ENCODE measurements around the gene TARP.

The TARP gene

GRCh38 chr7:38291650-38292049, 18.2 kb upstream of the TARP start:
- intact Hi-C loops (cut with DNase I), result no loop called here

GRCh38 chr7:38291117-38291647, 17.7 kb upstream of the TARP start:
- intact Hi-C loops (cut with DNase I), result no loop called here
- DNase-seq (ENCODE audit: extremely low spot score in 2 of 2), result no peak
- Histone ChIP-seq H3K27me3 (no peaks in the 10 kb centered on the region), H3K27ac (no peak overlapping the region), H3K4me3 (no peak overlapping the region), H3K4me1 (no peaks in the 10 kb centered on the region), H3K9me3 (no peaks in the 10 kb centered on the region), H3K36me3 (no peaks in the 10 kb centered on the region)
- no peak for TF ChIP-seq POLR2AphosphoS5 (IDR thresholded peaks at IDR 0.05; ENCODE audit: insufficient read depth in 1 of 2, low read depth in 1 of 2)
- no peak for TF ChIP-seq POLR2A (IDR thresholded peaks at IDR 0.05)
- no peak for TF ChIP-seq CTCF (IDR thresholded peaks at IDR 0.05)

More at GRCh38 chr7:38291650-38292049, 18.2 kb upstream of the TARP start:
- TF ChIP-seq POLR2AphosphoS5 (IDR thresholded peaks at IDR 0.05; ENCODE audit: insufficient read depth in 1 of 2, low read depth in 1 of 2) (no peak), CTCF (IDR thresholded peaks at IDR 0.05) (no peak), POLR2A (IDR thresholded peaks at IDR 0.05) (no peak)
- Histone ChIP-seq H3K27ac (no peak overlapping the region), H3K4me1 (no peaks in the 10 kb centered on the region), H3K27me3 (no peaks in the 10 kb centered on the region), H3K36me3 (no peaks in the 10 kb centered on the region), H3K9me3 (no peaks in the 10 kb centered on the region), H3K4me3 (no peak overlapping the region)
- DNase-seq (ENCODE audit: extremely low spot score in 2 of 2), result no peak

- peaks cover 8% of the 10 kb centered on the region for H3K4me1 ChIP-seq
- TF ChIP-seq POLR2AphosphoS5 (IDR thresholded peaks at IDR 0.05; ENCODE audit: insufficient read depth in 1 of 2, low read depth in 1 of 2) (no peak), POLR2A (IDR thresholded peaks at IDR 0.05) (no peak), CTCF (IDR thresholded peaks at IDR 0.05) (no peak)
- intact Hi-C loops (cut with DNase I), result no loop called here
- H3K27me3 ChIP-seq, result no peaks in the 10 kb centered on the region
- H3K4me3 ChIP-seq, result no peak overlapping the region
- no peaks in the 10 kb centered on the region for H3K36me3 ChIP-seq
- no peak for DNase-seq (ENCODE audit: extremely low spot score in 2 of 2)
- no peaks in the 10 kb centered on the region for H3K9me3 ChIP-seq
- no peak overlapping the region for H3K27ac ChIP-seq
These were observed 11.1 kb upstream of the TARP start for GRCh38 chr7:38284553-38284952.

- H3K4me3 ChIP-seq, result no peak overlapping the region
- H3K36me3 ChIP-seq, result no peaks in the 10 kb centered on the region
- TF ChIP-seq POLR2AphosphoS5 (IDR thresholded peaks at IDR 0.05; ENCODE audit: insufficient read depth in 1 of 2, low read depth in 1 of 2) (no peak), CTCF (IDR thresholded peaks at IDR 0.05) (no peak), POLR2A (IDR thresholded peaks at IDR 0.05) (no peak)
- H3K27me3 ChIP-seq, result no peaks in the 10 kb centered on the region
- DNase-seq (ENCODE audit: extremely low spot score in 2 of 2), result no peak
- H3K27ac ChIP-seq, result no peak overlapping the region
- H3K4me1 ChIP-seq, result peaks cover 8% of the 10 kb centered on the region
- intact Hi-C loops (cut with DNase I), result no loop called here
- H3K9me3 ChIP-seq, result no peaks in the 10 kb centered on the region
These were observed 10.4 kb upstream of the TARP start for GRCh38 chr7:38283809-38284208.

GRCh38 chr7:38283107-38283506, 9.7 kb upstream of the TARP start:
- H3K27ac ChIP-seq, result no peak overlapping the region
- no peak for DNase-seq (ENCODE audit: extremely low spot score in 2 of 2)
- TF ChIP-seq CTCF (IDR thresholded peaks at IDR 0.05) (no peak), POLR2A (IDR thresholded peaks at IDR 0.05) (no peak), POLR2AphosphoS5 (IDR thresholded peaks at IDR 0.05; ENCODE audit: insufficient read depth in 1 of 2, low read depth in 1 of 2) (no peak)
- H3K4me3 ChIP-seq, result no peak overlapping the region
- H3K27me3 ChIP-seq, result no peaks in the 10 kb centered on the region
- H3K4me1 ChIP-seq, result peaks cover 8% of the 10 kb centered on the region
- intact Hi-C loops (cut with DNase I), result no loop called here
- H3K36me3 ChIP-seq, result no peaks in the 10 kb centered on the region
- no peaks in the 10 kb centered on the region for H3K9me3 ChIP-seq

All from vagina (tissue), 2 donors.